Epithelial cell of esophagus (primary cell): ENCODE data around the gene NAA80.
A peak's percentile ranks its signal among the peaks of the same experiment; 100 is the strongest.

ENCODE experiments used
- DNase-seq: peaks from one replicate; pipeline ENCODE4 v3.0.0; 2010; ENCODE audit warnings: low read depth
- H3K4me3 ChIP-seq: 2 replicates; pipeline ENCODE4 v1.5.1; 2011; ENCODE audit warnings: mild to moderate bottlenecking, low read length, control low read depth
- CTCF ChIP-seq: IDR thresholded peaks from 2 replicates; pipeline ENCODE4 v1.5.1; 2011; ENCODE audit warnings: low read depth, mild to moderate bottlenecking, low read length, control low read depth, inconsistent platforms; ENCODE audit not compliant: insufficient read depth; ENCODE audit errors: missing control alignments

NAA80 gene

GRCh38 chr3:50260942-50261441 lies 38.2 kb downstream of the NAA80 start:
- DNase-seq: no peak
- TF ChIP-seq CTCF: no peak
- peak overlapping the region; percentile 44 for H3K4me3 ChIP-seq

- TF ChIP-seq CTCF: peak; percentile 48
- H3K4me3 ChIP-seq: peak overlapping the region; percentile 44
- peak; percentile 86 for DNase-seq
These were observed 38.9 kb downstream of the NAA80 start for GRCh38 chr3:50260027-50260941.

GRCh38 chr3:50259432-50260026 lies 39.7 kb downstream of the NAA80 start:
- no peak for TF ChIP-seq CTCF
- H3K4me3 ChIP-seq: no peak overlapping the region
- DNase-seq: no peak

GRCh38 chr3:50258979-50259378 lies 40.2 kb downstream of the NAA80 start:
- no peak for TF ChIP-seq CTCF
- DNase-seq: no peak
- H3K4me3 ChIP-seq: no peak overlapping the region

GRCh38 chr3:50258029-50258680 lies 41.0 kb downstream of the NAA80 start:
- DNase-seq: no peak
- TF ChIP-seq CTCF: no peak
- no peak overlapping the region for H3K4me3 ChIP-seq

- TF ChIP-seq CTCF: peak; percentile 57
- no peak overlapping the region for H3K4me3 ChIP-seq
- peak; percentile 57 for DNase-seq
These were observed 42.0 kb downstream of the NAA80 start for GRCh38 chr3:50256978-50257890.
